Breast epithelium (tissue), 4 donors: ENCODE results near the gene TMEM212. TPM values are rescaled to one million over a fixed set of nuclear protein-coding genes. Genes with fewer than 3 reads are reported as not detected.

ENCODE experiments used
- DNase-seq, 2 donors: peaks; one replicate each; pipeline ENCODE4 v3.0.0-alpha.2; 2019; ENCODE audit warnings: low spot score in 2 of 2
- H3K27ac ChIP-seq, 2 donors: fragments of 200-600 bp; sonication (generic) in 1 of 2; one replicate each; pipeline ENCODE4 v1.5.1; 2016 to 2019; ENCODE audit warnings: mild to moderate bottlenecking in 1 of 2
- H3K27me3 ChIP-seq, 2 donors: fragments of 200-600 bp; sonication (generic) in 1 of 2; one replicate each; pipeline versions ENCODE4 v1.5.1 to v1.6.0; 2017 to 2019; ENCODE audit warnings: control low read depth in 1 of 2, mild to moderate bottlenecking in 1 of 2
- H3K36me3 ChIP-seq: fragments of 200-600 bp; one replicate; pipeline ENCODE4 v1.5.1; 2019
- H3K4me1 ChIP-seq, 2 donors: fragments of 200-600 bp; sonication (generic); one replicate each; pipeline ENCODE4 v1.5.1; 2016 to 2019; ENCODE audit warnings: control low read depth in 1 of 2
- H3K4me3 ChIP-seq, 3 donors: fragments of 200-600 bp; sonication (generic); 1 replicate in 2 of 3; 2 replicates in 1 of 3; pipeline ENCODE4 v1.5.1; 2016 to 2019; ENCODE audit warnings: mild to moderate bottlenecking in 3 of 3, moderate library complexity in 2 of 3
- H3K9me3 ChIP-seq, 2 donors: fragments of 200-600 bp; sonication (generic) in 1 of 2; one replicate each; pipeline ENCODE4 v1.5.1; 2016 to 2019; ENCODE audit warnings: control low read depth in 1 of 2
- CTCF ChIP-seq, 3 donors: fragments of 450-650 bp; IDR thresholded peaks; one replicate each; pipeline ENCODE4 v1.5.1; 2016 to 2017; ENCODE audit warnings: antibody characterized with exemption in 3 of 3, mild to moderate bottlenecking in 3 of 3, moderate library complexity in 3 of 3
- POLR2A ChIP-seq: fragments of 450-650 bp; IDR thresholded peaks from one replicate; pipeline ENCODE4 v1.6.1; 2016; ENCODE audit warnings: antibody characterized with exemption, mild to moderate bottlenecking, moderate library complexity
- POLR2AphosphoS5 ChIP-seq, 3 donors: sonication (generic); formaldehyde crosslinking; IDR thresholded peaks; one replicate each; pipeline ENCODE4 v1.6.1; 2017; ENCODE audit warnings: antibody characterized with exemption in 3 of 3
- intact Hi-C: fragments of 100-400 bp; cut with DNase I; formaldehyde crosslinking; loops from one replicate; pipeline ENCODE4 v1.15.1; 2023; ENCODE audit warnings: low total_unique reads
- total RNA-seq, 3 donors: library from RNA; depleted of rRNA; stranded (reverse); fragments of >200 nt; gene quantifications; one replicate each; pipeline ENCODE4 v1.1.0, GENCODE V29; 2016

Gene TMEM212
- total RNA-seq, 3 donors from 2014 or later: 1.3 TPM; not detected in 2

- TF ChIP-seq POLR2AphosphoS5 (IDR thresholded peaks at IDR 0.05) (no peak), POLR2A (no peak), CTCF (IDR thresholded peaks at IDR 0.05) (no peak)
- DNase-seq: no peak
- Histone ChIP-seq H3K27ac (no peak overlapping the region), H3K36me3 (no peaks in the 10 kb centered on the region), H3K9me3 (peaks cover 5% of the 10 kb centered on the region in 2 donors), H3K4me3 (no peak overlapping the region), H3K27me3 (no peaks in the 10 kb centered on the region), H3K4me1 (no peaks in the 10 kb centered on the region)
- intact Hi-C loops: no loop called here
These were observed 64.0 kb downstream of the TMEM212 start for GRCh38 chr3:171906951-171907676.

GRCh38 chr3:171907761-171908160, 64.6 kb downstream of the TMEM212 start:
- Histone ChIP-seq H3K9me3 (peaks cover 5% of the 10 kb centered on the region in 2 donors), H3K4me1 (no peaks in the 10 kb centered on the region), H3K27ac (no peak overlapping the region), H3K36me3 (no peaks in the 10 kb centered on the region), H3K27me3 (no peaks in the 10 kb centered on the region), H3K4me3 (no peak overlapping the region)
- TF ChIP-seq POLR2A (no peak), POLR2AphosphoS5 (IDR thresholded peaks at IDR 0.05) (no peak), CTCF (IDR thresholded peaks at IDR 0.05) (no peak)
- intact Hi-C loops: no loop called here
- no peak for DNase-seq

- no peak overlapping the region for H3K27ac ChIP-seq
- TF ChIP-seq CTCF (IDR thresholded peaks at IDR 0.05): no peak
- TF ChIP-seq POLR2A: no peak
- no peak for TF ChIP-seq POLR2AphosphoS5 (IDR thresholded peaks at IDR 0.05)
- no peaks in the 10 kb centered on the region for H3K27me3 ChIP-seq
- peaks cover 5% of the 10 kb centered on the region in 2 donors for H3K9me3 ChIP-seq
- H3K4me1 ChIP-seq: no peaks in the 10 kb centered on the region
- intact Hi-C loops: no loop called here
- H3K4me3 ChIP-seq: no peak overlapping the region
- DNase-seq: no peak
- H3K36me3 ChIP-seq: no peaks in the 10 kb centered on the region
These were observed 65.6 kb downstream of the TMEM212 start for GRCh38 chr3:171908731-171909130.

Other genes with a start within 250 kb of the TMEM212 start
- gene PLD1, start 32.9 kb upstream of the TMEM212 start, total RNA-seq: 10 to 100 TPM; 21.1 to 36.9 (median 24.9) TPM
- gene FNDC3B, start 196.2 kb downstream of the TMEM212 start, total RNA-seq: 100 to 1,000 TPM; 131 to 172 (median 149) TPM